Ectodermal cell (in vitro differentiated cells): ENCODE results near the gene KNOP1.

Experiments
- H3K27ac ChIP-seq: 2 replicates; pipeline ENCODE4 v1.7.0; 2013; ENCODE audit warnings: mild to moderate bottlenecking, low read depth, low read length; ENCODE audit not compliant: insufficient read depth, poor library complexity, severe bottlenecking
- H3K27me3 ChIP-seq: 2 replicates; pipeline ENCODE4 v1.7.0; 2013; ENCODE audit warnings: mild to moderate bottlenecking, low read length; ENCODE audit not compliant: insufficient read depth, control insufficient read depth, poor library complexity, severe bottlenecking
- H3K36me3 ChIP-seq: one replicate; pipeline ENCODE4 v1.7.0; 2013; ENCODE audit warnings: low read length; ENCODE audit not compliant: control insufficient read depth, insufficient read depth
- H3K4me1 ChIP-seq: one replicate; pipeline ENCODE4 v1.7.0; 2013; ENCODE audit warnings: low read length; ENCODE audit not compliant: control insufficient read depth, insufficient read depth
- H3K4me3 ChIP-seq: 2 replicates; pipeline ENCODE4 v1.7.0; 2013; ENCODE audit warnings: low read depth, low read length, control low read depth; ENCODE audit not compliant: insufficient read depth
- H3K9me3 ChIP-seq: 2 replicates; pipeline ENCODE4 v1.7.0; 2013; ENCODE audit warnings: mild to moderate bottlenecking, low read length, moderate library complexity; ENCODE audit not compliant: control insufficient read depth
- whole genome bisulfite sequencing, 2 experiments: methylation state at CpG; one replicate each; pipeline ENCODE4 v1.1.7; 2013; ENCODE audit warnings: missing lambda C conversion rate in 2 of 2; 5-methylcytosine and 5-hydroxymethylcytosine counted together

Gene KNOP1

GRCh38 chr16:19707569-19708295 lies 10.3 kb downstream of the KNOP1 start:
- WGBS, 2 experiments = 82 to 83% methylated on average over 20 to 22 of the region's 22 CpGs
- Histone ChIP-seq H3K36me3 (peaks cover 30% of the 10 kb centered on the region), H3K4me3 (no peak overlapping the region), H3K27ac (no peak overlapping the region), H3K4me1 (peaks cover 32% of the 10 kb centered on the region), H3K9me3 (no peaks in the 10 kb centered on the region), H3K27me3 (no peaks in the 10 kb centered on the region)

DNA sequence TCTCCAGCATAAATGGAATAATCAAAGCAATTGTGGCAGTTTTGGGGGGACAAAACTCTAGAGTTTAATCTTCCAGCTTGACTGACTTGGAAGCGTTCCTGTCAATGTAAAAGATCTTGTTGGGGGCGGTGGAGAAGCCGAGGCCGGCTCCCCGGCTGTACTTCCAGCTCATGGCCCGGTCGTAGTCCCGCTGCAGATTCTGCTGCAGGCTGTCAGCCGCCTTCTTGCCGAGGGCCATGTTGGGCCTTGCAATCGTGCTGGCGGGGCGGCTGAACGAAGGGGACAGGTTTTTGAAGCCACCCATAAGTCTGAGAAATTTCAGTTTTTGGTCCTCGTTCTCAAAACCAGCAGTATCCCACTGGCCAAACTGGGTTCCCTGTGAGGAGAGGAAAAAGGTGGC lies 11.2 kb downstream of the KNOP1 start:
- Histone ChIP-seq H3K9me3 (no peaks in the 10 kb centered on the region), H3K4me1 (peaks cover 32% of the 10 kb centered on the region), H3K4me3 (no peak overlapping the region), H3K27ac (no peak overlapping the region), H3K27me3 (no peaks in the 10 kb centered on the region), H3K36me3 (peaks cover 38% of the 10 kb centered on the region)
- WGBS, 2 experiments = 96% methylated on average over 15 of the region's 15 CpGs

GRCh38 chr16:19705843-19706242 lies 12.2 kb downstream of the KNOP1 start:
- H3K27ac ChIP-seq = no peak overlapping the region
- H3K27me3 ChIP-seq = no peaks in the 10 kb centered on the region
- H3K4me3 ChIP-seq = no peak overlapping the region
- WGBS, 2 experiments = 90 to 96% methylated on average over 5 of the region's 5 CpGs
- H3K9me3 ChIP-seq = no peaks in the 10 kb centered on the region
- peaks cover 44% of the 10 kb centered on the region for H3K36me3 ChIP-seq
- peaks cover 27% of the 10 kb centered on the region for H3K4me1 ChIP-seq

DNA sequence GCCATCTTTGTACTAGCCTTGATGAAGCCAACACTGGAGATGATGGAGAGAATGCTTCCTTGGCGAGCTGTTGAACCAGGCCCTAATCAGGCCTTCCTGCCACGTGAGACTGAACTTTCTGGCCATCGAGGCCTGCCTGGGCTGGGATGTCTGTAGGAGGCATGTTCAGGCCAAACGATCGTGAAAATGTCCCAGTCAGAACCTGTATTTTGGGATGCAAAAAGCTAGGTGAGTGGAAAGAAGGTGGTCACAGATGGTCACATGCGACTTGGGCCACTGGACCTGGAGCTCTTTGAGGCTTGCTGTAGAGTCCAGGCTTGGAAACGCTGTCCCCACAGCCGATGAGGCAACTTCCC lies 12.9 kb downstream of the KNOP1 start:
- WGBS, 2 experiments = 95 to 96% methylated on average over 8 of the region's 8 CpGs
- Histone ChIP-seq H3K27me3 (no peaks in the 10 kb centered on the region), H3K4me1 (peaks cover 19% of the 10 kb centered on the region), H3K9me3 (no peaks in the 10 kb centered on the region), H3K27ac (no peak overlapping the region), H3K4me3 (no peak overlapping the region), H3K36me3 (peaks cover 45% of the 10 kb centered on the region)

GRCh38 chr16:19704321-19705145 lies 13.5 kb downstream of the KNOP1 start:
- Histone ChIP-seq H3K4me3 (no peak overlapping the region), H3K36me3 (peaks cover 50% of the 10 kb centered on the region), H3K27ac (no peak overlapping the region), H3K9me3 (no peaks in the 10 kb centered on the region), H3K4me1 (peaks cover 14% of the 10 kb centered on the region), H3K27me3 (no peaks in the 10 kb centered on the region)
- WGBS, 2 experiments = 95% methylated on average over 18 of the region's 18 CpGs

- no peaks in the 10 kb centered on the region for H3K27me3 ChIP-seq
- H3K27ac ChIP-seq = no peak overlapping the region
- H3K4me1 ChIP-seq = peaks cover 3% of the 10 kb centered on the region
- no peaks in the 10 kb centered on the region for H3K9me3 ChIP-seq
- peaks cover 61% of the 10 kb centered on the region for H3K36me3 ChIP-seq
- 95 to 97% methylated on average over 6 of the region's 6 CpGs for WGBS, 2 experiments
- no peak overlapping the region for H3K4me3 ChIP-seq
Observed at GRCh38 chr16:19703172-19703889, 14.7 kb downstream of the KNOP1 start.

DNA sequence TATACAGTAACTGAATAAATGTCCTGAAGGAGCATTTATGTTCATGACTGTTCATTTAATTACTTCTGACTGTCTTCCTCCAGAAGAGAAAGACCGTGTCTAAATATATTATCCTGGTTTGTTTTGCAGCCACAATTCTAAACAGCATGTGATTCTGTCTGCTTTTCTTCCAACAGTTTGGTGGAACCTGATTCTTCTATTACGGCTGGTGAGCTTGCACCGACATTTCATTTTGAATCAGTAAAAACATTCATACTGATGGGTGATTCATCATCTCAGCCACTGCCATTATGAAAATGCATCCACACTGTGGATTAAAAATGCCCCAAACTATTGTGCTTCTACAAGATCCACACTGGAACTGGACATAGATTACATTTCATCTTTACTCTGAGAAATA lies 16.9 kb downstream of the KNOP1 start:
- H3K4me3 ChIP-seq = no peak overlapping the region
- H3K36me3 ChIP-seq = peaks cover 71% of the 10 kb centered on the region
- H3K9me3 ChIP-seq = no peaks in the 10 kb centered on the region
- H3K4me1 ChIP-seq = no peaks in the 10 kb centered on the region
- no peak overlapping the region for H3K27ac ChIP-seq
- no peaks in the 10 kb centered on the region for H3K27me3 ChIP-seq
- 92 to 93% methylated on average over 3 of the region's 3 CpGs for WGBS, 2 experiments

GRCh38 chr16:19700319-19700781 lies 17.7 kb downstream of the KNOP1 start:
- no peak overlapping the region for H3K4me3 ChIP-seq
- H3K9me3 ChIP-seq = no peaks in the 10 kb centered on the region
- no peaks in the 10 kb centered on the region for H3K4me1 ChIP-seq
- peaks cover 70% of the 10 kb centered on the region for H3K36me3 ChIP-seq
- WGBS, 2 experiments = 90 to 93% methylated on average over 6 of the region's 6 CpGs
- no peak overlapping the region for H3K27ac ChIP-seq
- H3K27me3 ChIP-seq = no peaks in the 10 kb centered on the region

DNA sequence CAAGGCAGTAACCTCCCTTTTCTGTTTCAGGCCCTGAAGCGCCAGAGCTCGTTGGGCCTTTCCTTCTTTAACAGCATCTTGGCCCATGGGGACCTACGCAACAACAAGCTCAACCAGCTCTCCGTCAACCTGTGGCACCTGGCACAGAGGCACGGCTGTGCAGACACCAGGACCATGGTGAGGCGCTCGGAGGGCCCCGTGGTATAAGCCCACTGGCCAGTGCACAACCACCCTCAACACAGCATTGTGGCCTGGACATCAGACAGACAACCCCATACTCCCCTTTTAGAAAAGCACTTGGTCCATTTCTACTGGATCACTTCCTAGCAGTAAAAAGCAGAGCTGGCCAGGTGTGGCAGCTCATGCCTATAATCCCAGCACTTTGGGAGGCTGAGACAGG lies 18.6 kb downstream of the KNOP1 start:
- Histone ChIP-seq H3K27ac (no peak overlapping the region), H3K27me3 (no peaks in the 10 kb centered on the region), H3K4me3 (no peak overlapping the region), H3K36me3 (peaks cover 68% of the 10 kb centered on the region), H3K4me1 (no peaks in the 10 kb centered on the region), H3K9me3 (no peaks in the 10 kb centered on the region)
- 95 to 98% methylated on average over 8 of the region's 8 CpGs for WGBS, 2 experiments
